Lung (tissue), 12 donors: ENCODE measurements around the gene NUDT13. TPM values are rescaled to one million over a fixed set of nuclear protein-coding genes. Genes with fewer than 3 reads are reported as not detected.

ENCODE experiments used
- ATAC-seq: fragments of 200-7000 bp; cut with Tn5 transposase; one replicate; pipeline ENCODE4 v1.9.1; 2020; ENCODE audit warnings: moderate number of reproducible peaks; ENCODE audit not compliant: insufficient read depth, low FRiP score
- DNase-seq, 3 donors: peaks; one replicate each; pipeline ENCODE4 v3.0.0-alpha.2; 2013 to 2017
- H3K27ac ChIP-seq, 2 donors: one replicate each; pipeline ENCODE4 v1.5.1; 2013; ENCODE audit warnings: mild to moderate bottlenecking in 2 of 2, moderate library complexity in 2 of 2, control low read depth in 1 of 2, inconsistent platforms in 1 of 2, low read depth in 1 of 2, low read length in 1 of 2
- H3K27me3 ChIP-seq, 3 donors: one replicate each; pipeline ENCODE4 v1.5.1; 2013; ENCODE audit warnings: low read length in 2 of 3; ENCODE audit not compliant: control insufficient read depth in 3 of 3, insufficient read depth in 3 of 3
- H3K36me3 ChIP-seq, 4 donors: one replicate each; pipeline ENCODE4 v1.5.1; 2013; ENCODE audit warnings: low read length in 4 of 4, mild to moderate bottlenecking in 1 of 4, moderate library complexity in 1 of 4; ENCODE audit not compliant: control insufficient read depth in 4 of 4, insufficient read depth in 4 of 4
- H3K4me1 ChIP-seq, 5 donors: one replicate each; pipeline ENCODE4 v1.5.1; 2013; ENCODE audit warnings: low read length in 5 of 5, mild to moderate bottlenecking in 2 of 5, moderate library complexity in 1 of 5; ENCODE audit not compliant: control insufficient read depth in 5 of 5, insufficient read depth in 5 of 5
- H3K4me3 ChIP-seq: one replicate; pipeline ENCODE4 v1.5.1; 2013; ENCODE audit warnings: mild to moderate bottlenecking, control low read depth, moderate library complexity
- H3K9ac ChIP-seq, 2 donors: one replicate each; pipeline ENCODE4 v1.5.1; 2013; ENCODE audit warnings: low read length in 2 of 2, control low read depth in 1 of 2; ENCODE audit not compliant: insufficient read depth in 1 of 2
- H3K9me3 ChIP-seq, 4 donors: one replicate each; pipeline ENCODE4 v1.5.1; 2013; ENCODE audit warnings: low read length in 3 of 4, mild to moderate bottlenecking in 1 of 4, moderate library complexity in 1 of 4; ENCODE audit not compliant: control insufficient read depth in 4 of 4, insufficient read depth in 3 of 4
- CTCF ChIP-seq: IDR thresholded peaks from 2 replicates; pipeline ENCODE4 v1.5.1; 2012; ENCODE audit warnings: mild to moderate bottlenecking; ENCODE audit errors: control extremely low read depth, extremely low read depth
- WGBS, 2 donors: extraction: QIAGEN DNeasy Blood & Tissue Kit; methylation state at CpG; one replicate each; pipeline ENCODE4 v1.1.7; 2013; 5-methylcytosine and 5-hydroxymethylcytosine counted together
- polyA plus RNA-seq, 2 donors: library from polyadenylated mRNA; stranded (reverse); fragments of 200-250 nt; gene quantifications; one replicate each; pipeline ENCODE4 v1.2.1, GENCODE V29; 2013
- total RNA-seq, 2 donors: library from RNA; depleted of rRNA in 1 of 2; stranded (reverse); fragments of >200 nt in 1 of 2; gene quantifications; one replicate each; pipeline ENCODE4 v1.2.1, GENCODE V29; 2014 to 2021
- donor health status: control.
- donor health status: control.
- donor health status: Bipolar disorder and iron deficiency.
- donor health status: healthy.
- donor health status: DM: yes; HTN: yes; CAD: no.

Gene NUDT13
- total and polyA plus RNA-seq, 4 donors: 1.4 to 4.2 (median 3.1) TPM

- DNase-seq (no peak), ATAC-seq (no peak)
- Histone ChIP-seq H3K4me3 (no peak overlapping the region), H3K36me3 (peaks cover 7 to 21% (median 19%) of the 10 kb centered on the region in 4 donors), H3K27me3 (no peaks in the 10 kb centered on the region), H3K9ac (no peak overlapping the region), H3K9me3 (no peaks in the 10 kb centered on the region), H3K27ac (no peak overlapping the region), H3K4me1 (no peaks in the 10 kb centered on the region)
- WGBS, 2 donors: 63 to 88% methylated on average over 1 of the region's 1 CpG
- TF ChIP-seq CTCF: no peak
These were observed 44.8 kb upstream of the NUDT13 start for GRCh38 chr10:73065441-73065840.

- no peak for DNase-seq
- H3K27ac ChIP-seq: no peak overlapping the region
- H3K36me3 ChIP-seq: peaks cover 1 to 12% (median 5%) of the 10 kb centered on the region in 4 donors
- no peaks in the 10 kb centered on the region for H3K27me3 ChIP-seq
- peaks cover 0 to 11% (median 3%) of the 10 kb centered on the region in 5 donors for H3K4me1 ChIP-seq
- no peak for ATAC-seq
- no peak overlapping the region for H3K4me3 ChIP-seq
- no peak for TF ChIP-seq CTCF
- H3K9ac ChIP-seq: no peak overlapping the region
- H3K9me3 ChIP-seq: no peaks in the 10 kb centered on the region
These were observed 36.6 kb upstream of the NUDT13 start for GRCh38 chr10:73073627-73074026.

- Histone ChIP-seq H3K27me3 (no peaks in the 10 kb centered on the region), H3K9ac (no peak overlapping the region), H3K4me3 (no peak overlapping the region), H3K9me3 (no peaks in the 10 kb centered on the region), H3K4me1 (peaks cover 0 to 16% (median 3%) of the 10 kb centered on the region in 5 donors), H3K27ac (no peak overlapping the region), H3K36me3 (peaks cover 0 to 9% (median 4%) of the 10 kb centered on the region in 4 donors)
- no peak for TF ChIP-seq CTCF
- no peak for ATAC-seq
- WGBS, 2 donors: 96 to 98% methylated on average over 3 of the region's 3 CpGs
- DNase-seq: no peak
These were observed 34.4 kb upstream of the NUDT13 start for GRCh38 chr10:73075829-73076228.
